Panc1 (cell line): Measurements from ENCODE around the gene GCK. TPM values are rescaled to one million over a fixed set of nuclear protein-coding genes. Genes with fewer than 3 reads are reported as not detected.

Source experiments
- ATAC-seq: fragments of 200-7000 bp; cut with Tn5 transposase; 2 replicates; pipeline ENCODE4 v1.9.1; 2020; ENCODE audit warnings: mild to moderate bottlenecking, moderate library complexity
- BruUV-seq: library from RNA; stranded (reverse); fragments of 400-500 nt; replicated peaks from 2 replicates; lab custom pipeline; 2021; lab: Mats Ljungman, UMichigan
- CTCF ChIA-PET: fragments of 300-600 bp; sonication (Branson Sonifier 250); formaldehyde crosslinking; loops from one replicate; lab custom pipeline; 2022; ENCODE audit warnings: antibody characterized with exemption; lab: Charles Lee
- POLR2A ChIA-PET: fragments of 300-600 bp; sonication (Branson Sonifier 250); formaldehyde crosslinking; loops from one replicate; lab custom pipeline; 2022; ENCODE audit warnings: antibody characterized with exemption; lab: Charles Lee
- DNase-seq: peaks from one replicate; pipeline ENCODE4 v3.0.0-alpha.2; 2010; ENCODE audit warnings: low read depth, low spot score
- H3K27ac ChIP-seq: 2 replicates; pipeline ENCODE4 v1.5.1; 2011; ENCODE audit warnings: mild to moderate bottlenecking, low read length, inconsistent platforms
- H3K27me3 ChIP-seq: fragments of 200-500 bp; sonication (Bioruptor generic); 2 replicates; pipeline ENCODE4 v1.6.0; 2014; ENCODE audit warnings: low read length, inconsistent platforms; ENCODE audit not compliant: control insufficient read depth, insufficient read depth
- H3K36me3 ChIP-seq: fragments of 200-500 bp; sonication (Bioruptor generic); 2 replicates; pipeline ENCODE4 v1.5.1; 2014; ENCODE audit warnings: inconsistent platforms, mild to moderate bottlenecking, low read length, moderate library complexity; ENCODE audit not compliant: control insufficient read depth, insufficient read depth
- H3K4me1 ChIP-seq: 2 replicates; pipeline ENCODE4 v1.5.1; 2011; ENCODE audit warnings: inconsistent platforms, mild to moderate bottlenecking, low read length, moderate library complexity; ENCODE audit not compliant: control insufficient read depth, insufficient read depth
- H3K4me3 ChIP-seq, 2 experiments: 2 replicates each; pipeline ENCODE4 v1.5.1; 2011 to 2012; ENCODE audit warnings: low read depth in 2 of 2, low read length in 2 of 2, mild to moderate bottlenecking in 2 of 2, inconsistent platforms in 1 of 2, moderate library complexity in 1 of 2
- H3K9me3 ChIP-seq: fragments of 200-500 bp; sonication (Bioruptor generic); 2 replicates; pipeline ENCODE4 v1.5.1; 2014; ENCODE audit warnings: low read depth, mild to moderate bottlenecking, inconsistent platforms, low read length, moderate library complexity; ENCODE audit not compliant: control insufficient read depth, insufficient read depth
- CTCF ChIP-seq: fragments of 450-650 bp; IDR thresholded peaks from 2 replicates; pipeline ENCODE4 v1.5.1; 2017; ENCODE audit warnings: mild to moderate bottlenecking
- POLR2AphosphoS5 ChIP-seq: IDR thresholded peaks from 2 replicates; pipeline ENCODE4 v1.6.1; 2012; ENCODE audit warnings: mild to moderate bottlenecking, low read depth, low read length, moderate library complexity
- SIN3A ChIP-seq: IDR thresholded peaks from 2 replicates; pipeline ENCODE4 v1.6.1; 2012; ENCODE audit warnings: low read depth, mild to moderate bottlenecking, low read length, moderate library complexity, borderline replicate concordance; ENCODE audit not compliant: insufficient read depth
- TCF7L2 ChIP-seq: IDR thresholded peaks from 2 replicates; pipeline ENCODE4 v1.6.1; 2011; ENCODE audit warnings: mild to moderate bottlenecking, low read depth, low read length, inconsistent platforms
- in situ Hi-C: cut with HindIII; loops from 2 replicates; pipeline ENCODE4 v1.10.0; 2016; ENCODE audit warnings: low sequenced_read_pairs, low pct_unique_long_range_greater_than_20kb
- intact Hi-C: fragments of 100-400 bp; cut with micrococcal nuclease; formaldehyde crosslinking; loops from one replicate; pipeline ENCODE4 v1.10.0; 2022; ENCODE audit not compliant: unreplicated experiment
- total RNA-seq: library from RNA; stranded (reverse); gene quantifications from one replicate; pipeline ENCODE4 v1.2.1, GENCODE V29; 2021; ENCODE audit not compliant: unreplicated experiment
- TF ChIP-seq, protein P1 (sequence below), 2 experiments: IDR thresholded peaks; 2 replicates each; pipeline ENCODE4 v1.6.1; 2011 to 2012; ENCODE audit warnings: low read depth in 2 of 2, control low read depth in 1 of 2, low read length in 1 of 2, mild to moderate bottlenecking in 1 of 2, moderate library complexity in 1 of 2; ENCODE audit not compliant: insufficient read depth in 1 of 2

GCK gene
- total RNA-seq, 1 experiment from 2014 or later, result 0.36 TPM

GRCh38 chr7:44235582-44236332 lies 46.5 kb upstream of the GCK start:
- 0 out of 2 replicates have a peak, but pooled peaks cover 2% of the 10 kb centered on the region for H3K4me1 ChIP-seq
- in situ Hi-C loops (no loop called here), intact Hi-C loops (no loop called here)
- H3K9me3 ChIP-seq, result no peaks in the 10 kb centered on the region
- CTCF ChIA-PET, result no interaction called here
- H3K36me3 ChIP-seq, result no peaks in the 10 kb centered on the region
- H3K27ac ChIP-seq, result no peak overlapping the region
- TF ChIP-seq TCF7L2, result no peak
- TF ChIP-seq POLR2AphosphoS5, result no peak
- no peak for TF ChIP-seq SIN3A
- no peak for TF ChIP-seq CTCF
- TF ChIP-seq, protein P1, sequence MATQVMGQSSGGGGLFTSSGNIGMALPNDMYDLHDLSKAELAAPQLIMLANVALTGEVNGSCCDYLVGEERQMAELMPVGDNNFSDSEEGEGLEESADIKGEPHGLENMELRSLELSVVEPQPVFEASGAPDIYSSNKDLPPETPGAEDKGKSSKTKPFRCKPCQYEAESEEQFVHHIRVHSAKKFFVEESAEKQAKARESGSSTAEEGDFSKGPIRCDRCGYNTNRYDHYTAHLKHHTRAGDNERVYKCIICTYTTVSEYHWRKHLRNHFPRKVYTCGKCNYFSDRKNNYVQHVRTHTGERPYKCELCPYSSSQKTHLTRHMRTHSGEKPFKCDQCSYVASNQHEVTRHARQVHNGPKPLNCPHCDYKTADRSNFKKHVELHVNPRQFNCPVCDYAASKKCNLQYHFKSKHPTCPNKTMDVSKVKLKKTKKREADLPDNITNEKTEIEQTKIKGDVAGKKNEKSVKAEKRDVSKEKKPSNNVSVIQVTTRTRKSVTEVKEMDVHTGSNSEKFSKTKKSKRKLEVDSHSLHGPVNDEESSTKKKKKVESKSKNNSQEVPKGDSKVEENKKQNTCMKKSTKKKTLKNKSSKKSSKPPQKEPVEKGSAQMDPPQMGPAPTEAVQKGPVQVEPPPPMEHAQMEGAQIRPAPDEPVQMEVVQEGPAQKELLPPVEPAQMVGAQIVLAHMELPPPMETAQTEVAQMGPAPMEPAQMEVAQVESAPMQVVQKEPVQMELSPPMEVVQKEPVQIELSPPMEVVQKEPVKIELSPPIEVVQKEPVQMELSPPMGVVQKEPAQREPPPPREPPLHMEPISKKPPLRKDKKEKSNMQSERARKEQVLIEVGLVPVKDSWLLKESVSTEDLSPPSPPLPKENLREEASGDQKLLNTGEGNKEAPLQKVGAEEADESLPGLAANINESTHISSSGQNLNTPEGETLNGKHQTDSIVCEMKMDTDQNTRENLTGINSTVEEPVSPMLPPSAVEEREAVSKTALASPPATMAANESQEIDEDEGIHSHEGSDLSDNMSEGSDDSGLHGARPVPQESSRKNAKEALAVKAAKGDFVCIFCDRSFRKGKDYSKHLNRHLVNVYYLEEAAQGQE (IDR thresholded peaks at IDR 0.05; ENCODE audit: insufficient read depth in 1 of 2, low read depth in 2 of 2, low read length in 1 of 2), result no peak
- ATAC-seq (no peak), DNase-seq (no peak)
- no TSS peak for BruUV-seq
- H3K27me3 ChIP-seq, result no peaks in the 10 kb centered on the region
- no peak overlapping the region for H3K4me3 ChIP-seq
- POLR2A ChIA-PET, result no interaction called here

GRCh38 chr7:44235066-44235465 lies 45.8 kb upstream of the GCK start:
- H3K9me3 ChIP-seq, result no peaks in the 10 kb centered on the region
- no peak for DNase-seq
- BruUV-seq, result no TSS peak
- ATAC-seq, result no peak
- ChIA-PET CTCF (no interaction called here), POLR2A (no interaction called here)
- no peak for TF ChIP-seq CTCF
- TF ChIP-seq, protein P1 (IDR thresholded peaks at IDR 0.05; ENCODE audit: insufficient read depth in 1 of 2, low read depth in 2 of 2, low read length in 1 of 2), result no peak
- TF ChIP-seq POLR2AphosphoS5, result no peak
- no peak for TF ChIP-seq TCF7L2
- no peak for TF ChIP-seq SIN3A
- in situ Hi-C loops (no loop called here), intact Hi-C loops (no loop called here)
- H3K36me3 ChIP-seq, result no peaks in the 10 kb centered on the region
- no peaks in the 10 kb centered on the region for H3K4me1 ChIP-seq
- no peak overlapping the region for H3K27ac ChIP-seq
- no peak overlapping the region for H3K4me3 ChIP-seq
- no peaks in the 10 kb centered on the region for H3K27me3 ChIP-seq
